Measurements from ENCODE around the gene PLLP. TPM values are rescaled to one million over a fixed set of nuclear protein-coding genes. Genes with fewer than 3 reads are reported as not detected.
"Not testable (repeated sequence)": the region's sequence is repeated elsewhere in the genome, so short reads cannot be mapped to it uniquely, and the experiment has no call there.

Gene PLLP
- total RNA-seq, 2 experiments from 2014 or later: not detected

- DNase-seq: no peak
- no peaks in the 10 kb centered on the region for H3K9me3 Mint-ChIP-seq (ENCODE audit: low read depth)
- H3K36me3 Mint-ChIP-seq: no peaks in the 10 kb centered on the region
- H3K27me3 Mint-ChIP-seq: peaks cover 7% of the 10 kb centered on the region
- no peak for ATAC-seq
- CTCF ChIA-PET: interaction anchor here (0.6 kb wide), 1 partner anchor 192 kb away, joined by 3 read pairs; no protein-coding TSS in a partner anchor
- peaks cover 30% of the 10 kb centered on the region for H3K4me1 Mint-ChIP-seq
- H3K4me3 Mint-ChIP-seq: no peak overlapping the region
- no peak overlapping the region for H3K27ac Mint-ChIP-seq
Measured at GRCh38 chr16:57276596-57276995, 7.9 kb downstream of the PLLP start.

GRCh38 chr16:57275946-57276345 is 8.5 kb downstream of the PLLP start:
- not testable (repeated sequence) for H3K27me3 Mint-ChIP-seq; H3K4me3 Mint-ChIP-seq; ATAC-seq; DNase-seq; H3K36me3 Mint-ChIP-seq; H3K27ac Mint-ChIP-seq; H3K9me3 Mint-ChIP-seq (ENCODE audit: low read depth)
- peaks cover 30% of the 10 kb centered on the region for H3K4me1 Mint-ChIP-seq
- CTCF ChIA-PET: interaction anchor here (0.6 kb wide), 1 partner anchor 191 kb away, joined by 3 read pairs; no protein-coding TSS in a partner anchor

GRCh38 chr16:57273826-57274225 is 10.6 kb downstream of the PLLP start:
- Mint-ChIP-seq H3K36me3 (no peaks in the 10 kb centered on the region), H3K4me3 (no peak overlapping the region), H3K27me3 (no peaks in the 10 kb centered on the region), H3K27ac (no peak overlapping the region), H3K4me1 (peaks cover 23% of the 10 kb centered on the region), H3K9me3 (ENCODE audit: low read depth) (no peaks in the 10 kb centered on the region)
- ATAC-seq: no peak
- CTCF ChIA-PET: interaction anchor here (1.6 kb wide), 1 partner anchor 28 kb away, joined by 4 read pairs; no protein-coding TSS in a partner anchor
- DNase-seq: no peak

GRCh38 chr16:57273359-57273758 is 11.1 kb downstream of the PLLP start:
- Mint-ChIP-seq H3K4me3 (no peak overlapping the region), H3K27me3 (no peaks in the 10 kb centered on the region), H3K27ac (no peak overlapping the region), H3K36me3 (no peaks in the 10 kb centered on the region), H3K9me3 (ENCODE audit: low read depth) (no peaks in the 10 kb centered on the region), H3K4me1 (peaks cover 20% of the 10 kb centered on the region)
- no peak for DNase-seq
- CTCF ChIA-PET: interaction anchor here (1.6 kb wide), 1 partner anchor 28 kb away, joined by 4 read pairs; no protein-coding TSS in a partner anchor
- ATAC-seq: no peak

GRCh38 chr16:57271867-57272495 is 12.5 kb downstream of the PLLP start:
- DNase-seq (no peak), ATAC-seq (no peak)
- H3K4me1 Mint-ChIP-seq: peaks cover 12% of the 10 kb centered on the region
- H3K9me3 Mint-ChIP-seq (ENCODE audit: low read depth): no peaks in the 10 kb centered on the region
- H3K4me3 Mint-ChIP-seq: no peak overlapping the region
- no peak overlapping the region for H3K27ac Mint-ChIP-seq
- no peaks in the 10 kb centered on the region for H3K27me3 Mint-ChIP-seq
- H3K36me3 Mint-ChIP-seq: no peaks in the 10 kb centered on the region
- CTCF ChIA-PET: no interaction called here

GRCh38 chr16:57271063-57271345 is 13.5 kb downstream of the PLLP start:
- no peak for ATAC-seq
- CTCF ChIA-PET: no interaction called here
- Mint-ChIP-seq H3K9me3 (ENCODE audit: low read depth) (no peaks in the 10 kb centered on the region), H3K36me3 (no peaks in the 10 kb centered on the region), H3K4me1 (peaks cover 15% of the 10 kb centered on the region), H3K4me3 (no peak overlapping the region), H3K27ac (no peak overlapping the region), H3K27me3 (no peaks in the 10 kb centered on the region)
- no peak for DNase-seq

GRCh38 chr16:57270221-57271062 is 14.0 kb downstream of the PLLP start:
- H3K9me3 Mint-ChIP-seq (ENCODE audit: low read depth): no peaks in the 10 kb centered on the region
- H3K27me3 Mint-ChIP-seq: no peaks in the 10 kb centered on the region
- no peak overlapping the region for H3K27ac Mint-ChIP-seq
- H3K4me3 Mint-ChIP-seq: no peak overlapping the region
- CTCF ChIA-PET: no interaction called here
- H3K4me1 Mint-ChIP-seq: peaks cover 19% of the 10 kb centered on the region
- H3K36me3 Mint-ChIP-seq: no peaks in the 10 kb centered on the region
- no peak for DNase-seq
- no peak for ATAC-seq

- Mint-ChIP-seq H3K4me1 (peaks cover 20% of the 10 kb centered on the region), H3K9me3 (ENCODE audit: low read depth) (no peaks in the 10 kb centered on the region), H3K4me3 (no peak overlapping the region), H3K27me3 (no peaks in the 10 kb centered on the region), H3K27ac (no peak overlapping the region), H3K36me3 (no peaks in the 10 kb centered on the region)
- ATAC-seq (no peak), DNase-seq (no peak)
- CTCF ChIA-PET: interaction anchor here (1.3 kb wide), 1 partner anchor 24 kb away, joined by 5 read pairs; the partner anchor contains the start of gene ARL2BP
Measured at GRCh38 chr16:57268804-57269800, 15.4 kb downstream of the PLLP start.

- ATAC-seq; DNase-seq; H3K27me3 Mint-ChIP-seq; H3K9me3 Mint-ChIP-seq (ENCODE audit: low read depth); H3K27ac Mint-ChIP-seq; H3K4me3 Mint-ChIP-seq; H3K36me3 Mint-ChIP-seq: not testable (repeated sequence)
- CTCF ChIA-PET: interaction anchor here (1.1 kb wide), 1 partner anchor 150 kb away, joined by 3 read pairs; no protein-coding TSS in a partner anchor
- H3K4me1 Mint-ChIP-seq: peaks cover 20% of the 10 kb centered on the region
Measured at GRCh38 chr16:57267343-57267742, 17.1 kb downstream of the PLLP start.

- CTCF ChIA-PET: interaction anchor here (1.1 kb wide), 1 partner anchor 151 kb away, joined by 3 read pairs; no protein-coding TSS in a partner anchor
- Mint-ChIP-seq H3K4me3 (no peak overlapping the region), H3K27ac (no peak overlapping the region), H3K4me1 (peaks cover 20% of the 10 kb centered on the region), H3K36me3 (no peaks in the 10 kb centered on the region), H3K9me3 (ENCODE audit: low read depth) (no peaks in the 10 kb centered on the region), H3K27me3 (no peaks in the 10 kb centered on the region)
- ATAC-seq: peak; percentile 57
- peak; percentile 62 for DNase-seq
Measured at GRCh38 chr16:57266531-57267260, 17.8 kb downstream of the PLLP start.

- Mint-ChIP-seq H3K9me3 (ENCODE audit: low read depth) (no peaks in the 10 kb centered on the region), H3K4me1 (peaks cover 20% of the 10 kb centered on the region), H3K27ac (no peak overlapping the region), H3K27me3 (no peaks in the 10 kb centered on the region), H3K36me3 (no peaks in the 10 kb centered on the region), H3K4me3 (no peak overlapping the region)
- CTCF ChIA-PET: no interaction called here
- ATAC-seq: no peak
- DNase-seq: no peak
Measured at GRCh38 chr16:57265850-57266530, 18.5 kb downstream of the PLLP start.

GRCh38 chr16:57264950-57265371 is 19.5 kb downstream of the PLLP start:
- Mint-ChIP-seq H3K9me3 (ENCODE audit: low read depth) (no peaks in the 10 kb centered on the region), H3K4me3 (no peak overlapping the region), H3K36me3 (no peaks in the 10 kb centered on the region), H3K4me1 (peaks cover 28% of the 10 kb centered on the region), H3K27me3 (no peaks in the 10 kb centered on the region), H3K27ac (no peak overlapping the region)
- no peak for ATAC-seq
- CTCF ChIA-PET: no interaction called here
- DNase-seq: no peak
